B cell (primary cell): Measurements from ENCODE around the gene WDR64. TPM values are rescaled to one million over a fixed set of nuclear protein-coding genes. Genes with fewer than 3 reads are reported as not detected.

ENCODE experiments used
- ATAC-seq: fragments of 200-7000 bp; cut with Tn5 transposase; one replicate; pipeline ENCODE4 v1.10.0; 2021; ENCODE audit warnings: low read depth, mild to moderate bottlenecking, moderate number of reproducible peaks, moderate library complexity
- CTCF ChIA-PET: fragments of 350-600 bp; sonication (Branson Sonifier 250); formaldehyde crosslinking; loops from one replicate; lab custom pipeline; 2021; ENCODE audit warnings: antibody characterized with exemption, inconsistent platforms; lab: Charles Lee
- POLR2A ChIA-PET: fragments of 350-600 bp; sonication (Branson Sonifier 250); formaldehyde crosslinking; loops from one replicate; lab custom pipeline; 2021; ENCODE audit warnings: antibody characterized with exemption; lab: Charles Lee
- DNase-seq: peaks from one replicate; pipeline ENCODE4 v3.0.0; 2013
- H2AFZ ChIP-seq: 2 replicates; pipeline ENCODE4 v1.6.1; 2012; ENCODE audit warnings: mild to moderate bottlenecking, low read depth, low read length; ENCODE audit not compliant: insufficient read depth, poor library complexity, severe bottlenecking
- H3K27ac ChIP-seq, 2 donors: 1 replicate in 1 of 2; 2 replicates in 1 of 2; pipeline ENCODE4 v1.5.1; 2012 to 2013; ENCODE audit warnings: low read length in 2 of 2, mild to moderate bottlenecking in 2 of 2, moderate library complexity in 1 of 2
- H3K27me3 ChIP-seq, 4 experiments: fragments of 200-600 bp in 1 of 4; sonication (generic) in 1 of 4; replicated peaks in 1 of 4; 1 replicate in 2 of 4; 2 replicates in 2 of 4; pipeline versions ENCODE4 v1.6.1 to v1.7.0; 2013 to 2016; ENCODE audit warnings: low read length in 3 of 4, mild to moderate bottlenecking in 2 of 4, mixed read lengths in 1 of 4, moderate library complexity in 1 of 4; ENCODE audit not compliant: insufficient read depth in 4 of 4, control insufficient read depth in 3 of 4; ENCODE audit errors: control extremely low read depth in 1 of 4
- H3K36me3 ChIP-seq, 2 experiments: replicated peaks in 1 of 2; 1 replicate in 1 of 2; 2 replicates in 1 of 2; pipeline versions ENCODE4 v1.6.1 to v1.7.1; 2013; ENCODE audit warnings: low read length in 1 of 2; ENCODE audit not compliant: insufficient read depth in 2 of 2, control insufficient read depth in 1 of 2; ENCODE audit errors: control extremely low read depth in 1 of 2, extremely low read depth in 1 of 2
- H3K4me1 ChIP-seq, 2 donors: fragments of 200-600 bp in 1 of 2; sonication (generic) in 1 of 2; 1 replicate in 1 of 2; 2 replicates in 1 of 2; pipeline versions ENCODE4 v1.5.1 to v1.6.1; 2013 to 2017; ENCODE audit warnings: low read length in 2 of 2; ENCODE audit not compliant: control insufficient read depth in 2 of 2, insufficient read depth in 2 of 2
- H3K4me2 ChIP-seq: replicated peaks from 2 replicates; pipeline ENCODE3; 2012; ENCODE audit warnings: mild to moderate bottlenecking, low read depth, low read length; ENCODE audit not compliant: poor library complexity, severe bottlenecking
- H3K4me3 ChIP-seq, 5 experiments: fragments of 200-600 bp in 1 of 5; sonication (generic) in 1 of 5; 1 replicate in 3 of 5; 2 replicates in 2 of 5; pipeline versions ENCODE4 v1.5.1 to v1.7.0; 2011 to 2016; ENCODE audit warnings: low read length in 4 of 5, mild to moderate bottlenecking in 4 of 5, low read depth in 2 of 5, control low read depth in 1 of 5, moderate library complexity in 1 of 5; ENCODE audit not compliant: insufficient read depth in 1 of 5; ENCODE audit errors: control extremely low read depth in 1 of 5, extremely low read depth in 1 of 5
- H3K79me2 ChIP-seq: fragments of 200-600 bp; sonication (generic); one replicate; pipeline ENCODE4 v1.6.0; 2016; ENCODE audit warnings: low read length; ENCODE audit not compliant: control insufficient read depth, insufficient read depth
- H3K9ac ChIP-seq: fragments of 200-600 bp; sonication (generic); 2 replicates; pipeline ENCODE4 v1.6.1; 2017; ENCODE audit warnings: mild to moderate bottlenecking, low read length, moderate library complexity
- H3K9me3 ChIP-seq, 3 donors: one replicate each; pipeline versions ENCODE4 v1.6.1 to v1.7.1; 2013; ENCODE audit warnings: low read length in 2 of 3; ENCODE audit not compliant: control insufficient read depth in 2 of 3, insufficient read depth in 1 of 3; ENCODE audit errors: control extremely low read depth in 1 of 3
- H4K20me1 ChIP-seq: 2 replicates; pipeline ENCODE4 v1.6.0; 2012; ENCODE audit warnings: mild to moderate bottlenecking, low read length; ENCODE audit not compliant: insufficient read depth, control insufficient read depth, poor library complexity, severe bottlenecking
- H3K27ac Mint-ChIP-seq: one replicate; pipeline ENCODE4 v1.8.0; 2021; ENCODE audit warnings: mixed read lengths
- H3K27me3 Mint-ChIP-seq: one replicate; pipeline ENCODE4 v1.8.0; 2021; ENCODE audit warnings: mixed read lengths
- H3K4me1 Mint-ChIP-seq: one replicate; pipeline ENCODE4 v1.8.0; 2021; ENCODE audit warnings: mixed read lengths
- H3K4me3 Mint-ChIP-seq: one replicate; pipeline ENCODE4 v1.8.0; 2021; ENCODE audit warnings: mixed read lengths
- H3K9me3 Mint-ChIP-seq: one replicate; pipeline ENCODE4 v1.8.0; 2022; ENCODE audit warnings: mixed read lengths; ENCODE audit not compliant: insufficient read depth
- EZH2 ChIP-seq: IDR thresholded peaks from 2 replicates; pipeline ENCODE4 v1.6.1; 2012; ENCODE audit warnings: borderline replicate concordance, low read depth, mild to moderate bottlenecking, moderate library complexity, low read length; ENCODE audit not compliant: insufficient read depth, poor library complexity, severe bottlenecking
- WGBS: methylation state at CpG from one replicate; pipeline ENCODE4 v1.1.5; 2013; ENCODE audit warnings: missing lambda C conversion rate; ENCODE audit not compliant: insufficient coverage; 5-methylcytosine and 5-hydroxymethylcytosine counted together
- intact Hi-C: fragments of 100-400 bp; cut with micrococcal nuclease; formaldehyde crosslinking; loops from one replicate; pipeline ENCODE4 v1.10.0; 2022
- polyA plus RNA-seq: library from polyadenylated mRNA; depleted of rRNA; stranded (reverse); fragments of >200 nt; gene quantifications from 2 replicates; pipeline ENCODE4 v1.2.3, GENCODE V29; 2012
- total RNA-seq, 2 donors: library from RNA; stranded (reverse); fragments of 120-200 nt in 1 of 2; gene quantifications; 1 replicate in 1 of 2; 2 replicates in 1 of 2; pipeline versions ENCODE4 v1.2.3 to v1.2.4, GENCODE V29; 2013 to 2022
- TF ChIP-seq, protein P1 (sequence below): fragments of 200-600 bp; IDR thresholded peaks from one replicate; pipeline ENCODE4 v1.8.0; 2022; ENCODE audit warnings: antibody characterized with exemption, mild to moderate bottlenecking

WDR64 gene
- total and polyA plus RNA-seq, 2 donors (not counting 1 experiment from before 2014, with no cell fraction given) = 0.13 TPM; not detected in 1

GRCh38 chr1:241839369-241839979, 187.4 kb downstream of the WDR64 start:
- DNase-seq (peak; percentile 52), ATAC-seq (no peak)
- Mint-ChIP-seq H3K4me3 (no peak overlapping the region), H3K4me1 (peaks cover 14% of the 10 kb centered on the region), H3K27ac (no peak overlapping the region), H3K9me3 (no peaks in the 10 kb centered on the region), H3K27me3 (no peaks in the 10 kb centered on the region)
- Histone ChIP-seq H3K4me2 (peak overlapping the region; percentile 34), H3K9ac (no peak overlapping the region), H3K79me2 (no peaks in the 10 kb centered on the region), H3K4me1 (peaks cover 11 to 20% of the 10 kb centered on the region in 2 donors), H3K9me3 (no peaks in the 10 kb centered on the region), H3K27ac (no peak overlapping the region), H3K4me3 (no peak overlapping the region), H2AFZ (peak overlapping the region; percentile 23), H3K36me3 (no peaks in the 10 kb centered on the region), H3K27me3 (no peaks in the 10 kb centered on the region), H4K20me1 (no peaks in the 10 kb centered on the region)
- TF ChIP-seq, protein P1, sequence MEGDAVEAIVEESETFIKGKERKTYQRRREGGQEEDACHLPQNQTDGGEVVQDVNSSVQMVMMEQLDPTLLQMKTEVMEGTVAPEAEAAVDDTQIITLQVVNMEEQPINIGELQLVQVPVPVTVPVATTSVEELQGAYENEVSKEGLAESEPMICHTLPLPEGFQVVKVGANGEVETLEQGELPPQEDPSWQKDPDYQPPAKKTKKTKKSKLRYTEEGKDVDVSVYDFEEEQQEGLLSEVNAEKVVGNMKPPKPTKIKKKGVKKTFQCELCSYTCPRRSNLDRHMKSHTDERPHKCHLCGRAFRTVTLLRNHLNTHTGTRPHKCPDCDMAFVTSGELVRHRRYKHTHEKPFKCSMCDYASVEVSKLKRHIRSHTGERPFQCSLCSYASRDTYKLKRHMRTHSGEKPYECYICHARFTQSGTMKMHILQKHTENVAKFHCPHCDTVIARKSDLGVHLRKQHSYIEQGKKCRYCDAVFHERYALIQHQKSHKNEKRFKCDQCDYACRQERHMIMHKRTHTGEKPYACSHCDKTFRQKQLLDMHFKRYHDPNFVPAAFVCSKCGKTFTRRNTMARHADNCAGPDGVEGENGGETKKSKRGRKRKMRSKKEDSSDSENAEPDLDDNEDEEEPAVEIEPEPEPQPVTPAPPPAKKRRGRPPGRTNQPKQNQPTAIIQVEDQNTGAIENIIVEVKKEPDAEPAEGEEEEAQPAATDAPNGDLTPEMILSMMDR = no peak
- TF ChIP-seq EZH2 = no peak
- intact Hi-C loops = no loop called here
- POLR2A ChIA-PET = no interaction called here
- 53% methylated on average over 2 of the region's 6 CpGs for WGBS
- CTCF ChIA-PET = interaction anchor here (1.7 kb wide), 1 partner anchor 229 kb away, joined by 6 read pairs; no protein-coding TSS in a partner anchor

GRCh38 chr1:241840164-241840563, 188.1 kb downstream of the WDR64 start:
- Histone ChIP-seq H3K27ac (no peak overlapping the region), H3K4me2 (no peak overlapping the region), H3K4me1 (peaks cover 11 to 20% of the 10 kb centered on the region in 2 donors), H3K27me3 (no peaks in the 10 kb centered on the region), H3K4me3 (no peak overlapping the region), H2AFZ (no peak overlapping the region), H3K36me3 (no peaks in the 10 kb centered on the region), H3K9ac (no peak overlapping the region), H4K20me1 (no peaks in the 10 kb centered on the region), H3K79me2 (no peaks in the 10 kb centered on the region), H3K9me3 (no peaks in the 10 kb centered on the region)
- CTCF ChIA-PET = no interaction called here
- intact Hi-C loops = loop anchor here (10.0 kb wide), 1 partner anchor 1415 kb away; the partner anchor contains the start of genes CEP170 and SDCCAG8
- peaks cover 14% of the 10 kb centered on the region for H3K4me1 Mint-ChIP-seq
- H3K27ac Mint-ChIP-seq = no peak overlapping the region
- no peak for DNase-seq
- POLR2A ChIA-PET = no interaction called here
- H3K4me3 Mint-ChIP-seq = no peak overlapping the region
- H3K9me3 Mint-ChIP-seq = no peaks in the 10 kb centered on the region
- TF ChIP-seq, protein P1 = no peak
- TF ChIP-seq EZH2 = no peak
- WGBS = 100% methylated on average over 3 of the region's 6 CpGs
- ATAC-seq = no peak
- no peaks in the 10 kb centered on the region for H3K27me3 Mint-ChIP-seq
